ENCODE results near the gene SNAI3. TPM values are rescaled to one million over a fixed set of nuclear protein-coding genes. Genes with fewer than 3 reads are reported as not detected.

SNAI3 gene
- total RNA-seq, 2 donors from 2014 or later, result 0.77 to 2.1 TPM

DNA sequence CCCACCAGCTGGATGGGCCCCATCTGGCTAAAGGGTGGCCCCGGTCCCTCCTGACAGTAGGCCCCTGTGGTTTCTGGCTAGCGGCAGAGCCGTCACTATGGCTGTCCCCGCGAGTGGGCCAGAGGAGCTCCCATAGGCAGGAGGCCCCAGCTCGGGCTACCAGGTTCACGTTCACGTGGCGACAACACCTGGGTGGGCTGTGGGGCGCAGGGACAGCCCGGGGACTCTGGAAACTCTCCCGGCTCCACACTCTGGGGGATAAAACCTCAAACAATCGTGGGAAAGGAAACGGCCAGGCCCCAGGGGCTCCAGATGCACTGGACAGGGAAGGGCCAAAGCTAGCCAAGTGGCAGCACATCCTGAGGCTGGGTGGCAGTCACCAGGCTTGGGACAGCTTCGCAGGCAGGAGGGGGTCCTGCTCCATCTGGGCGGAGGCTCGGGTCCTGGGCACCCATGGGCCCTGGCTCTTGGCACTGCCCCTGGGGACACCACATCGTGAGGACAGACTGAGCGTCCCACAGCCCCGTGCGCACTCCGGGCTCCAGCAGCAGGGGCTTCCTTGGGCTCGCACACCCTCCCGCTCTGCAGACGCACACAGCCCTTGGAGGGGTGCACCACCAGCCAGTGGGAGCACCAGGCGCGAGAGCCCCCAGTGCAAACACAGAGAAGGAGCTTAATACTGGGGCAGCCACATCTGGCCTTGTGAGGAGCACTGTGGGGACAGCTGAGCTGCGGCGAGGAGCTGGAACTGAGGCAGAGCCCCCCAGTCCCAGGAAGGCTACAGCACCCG, 15.5 kb upstream of the SNAI3 start:
- H3K4me3 Mint-ChIP-seq, result no peak overlapping the region
- Histone ChIP-seq H3K9ac (ENCODE audit: extremely low read depth, low read length, poor library complexity, severe bottlenecking) (no peak overlapping the region), H3K4me3 (ENCODE audit: low read length) (no peak overlapping the region), H3K9me3 (ENCODE audit: control insufficient read depth, low read length) (no peaks in the 10 kb centered on the region), H3K36me3 (ENCODE audit: control insufficient read depth, insufficient read depth, low read length) (no peaks in the 10 kb centered on the region), H3K27ac (ENCODE audit: low read depth, low read length) (no peak overlapping the region), H3K4me1 (ENCODE audit: control insufficient read depth, insufficient read depth, low read length) (peaks cover 6% of the 10 kb centered on the region), H3K27me3 (ENCODE audit: control insufficient read depth, insufficient read depth, low read length, poor library complexity, severe bottlenecking) (no peaks in the 10 kb centered on the region)
- H3K27ac Mint-ChIP-seq, result no peak overlapping the region
- TF ChIP-seq, protein P1, sequence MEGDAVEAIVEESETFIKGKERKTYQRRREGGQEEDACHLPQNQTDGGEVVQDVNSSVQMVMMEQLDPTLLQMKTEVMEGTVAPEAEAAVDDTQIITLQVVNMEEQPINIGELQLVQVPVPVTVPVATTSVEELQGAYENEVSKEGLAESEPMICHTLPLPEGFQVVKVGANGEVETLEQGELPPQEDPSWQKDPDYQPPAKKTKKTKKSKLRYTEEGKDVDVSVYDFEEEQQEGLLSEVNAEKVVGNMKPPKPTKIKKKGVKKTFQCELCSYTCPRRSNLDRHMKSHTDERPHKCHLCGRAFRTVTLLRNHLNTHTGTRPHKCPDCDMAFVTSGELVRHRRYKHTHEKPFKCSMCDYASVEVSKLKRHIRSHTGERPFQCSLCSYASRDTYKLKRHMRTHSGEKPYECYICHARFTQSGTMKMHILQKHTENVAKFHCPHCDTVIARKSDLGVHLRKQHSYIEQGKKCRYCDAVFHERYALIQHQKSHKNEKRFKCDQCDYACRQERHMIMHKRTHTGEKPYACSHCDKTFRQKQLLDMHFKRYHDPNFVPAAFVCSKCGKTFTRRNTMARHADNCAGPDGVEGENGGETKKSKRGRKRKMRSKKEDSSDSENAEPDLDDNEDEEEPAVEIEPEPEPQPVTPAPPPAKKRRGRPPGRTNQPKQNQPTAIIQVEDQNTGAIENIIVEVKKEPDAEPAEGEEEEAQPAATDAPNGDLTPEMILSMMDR (conservative IDR thresholded peaks at IDR 0.05), result no peak
- WGBS, 2 experiments (ENCODE audit: insufficient coverage in 1 of 2, insufficient read length in 1 of 2), result 92 to 93% methylated on average over 15 to 30 of the region's 30 CpGs
- DNase-seq, result no peak
- H3K4me1 Mint-ChIP-seq, result peaks cover 5% of the 10 kb centered on the region
- no peaks in the 10 kb centered on the region for H3K9me3 Mint-ChIP-seq
- H3K36me3 Mint-ChIP-seq (ENCODE audit: low read depth), result peaks cover 9% of the 10 kb centered on the region
- H3K27me3 Mint-ChIP-seq (ENCODE audit: insufficient read depth), result no peaks in the 10 kb centered on the region

- Mint-ChIP-seq H3K36me3 (ENCODE audit: low read depth) (peaks cover 9% of the 10 kb centered on the region), H3K27me3 (ENCODE audit: insufficient read depth) (no peaks in the 10 kb centered on the region), H3K4me3 (no peak overlapping the region), H3K27ac (no peak overlapping the region), H3K4me1 (peaks cover 5% of the 10 kb centered on the region), H3K9me3 (no peaks in the 10 kb centered on the region)
- no peak for DNase-seq
- peaks cover 6% of the 10 kb centered on the region for H3K4me1 ChIP-seq (ENCODE audit: control insufficient read depth, insufficient read depth, low read length)
- H3K27me3 ChIP-seq (ENCODE audit: control insufficient read depth, insufficient read depth, low read length, poor library complexity, severe bottlenecking), result no peaks in the 10 kb centered on the region
- H3K36me3 ChIP-seq (ENCODE audit: control insufficient read depth, insufficient read depth, low read length), result no peaks in the 10 kb centered on the region
- H3K9me3 ChIP-seq (ENCODE audit: control insufficient read depth, low read length), result no peaks in the 10 kb centered on the region
- H3K27ac ChIP-seq (ENCODE audit: low read depth, low read length), result no peak overlapping the region
- H3K9ac ChIP-seq (ENCODE audit: extremely low read depth, low read length, poor library complexity, severe bottlenecking), result no peak overlapping the region
- 89 to 91% methylated on average over 27 to 42 of the region's 42 CpGs for WGBS, 2 experiments (ENCODE audit: insufficient coverage in 1 of 2, insufficient read length in 1 of 2)
- H3K4me3 ChIP-seq (ENCODE audit: low read length), result no peak overlapping the region
- TF ChIP-seq, protein P1 (conservative IDR thresholded peaks at IDR 0.05), result no peak
Measured at GRCh38 chr16:88700636-88701482, 14.6 kb upstream of the SNAI3 start.

DNA sequence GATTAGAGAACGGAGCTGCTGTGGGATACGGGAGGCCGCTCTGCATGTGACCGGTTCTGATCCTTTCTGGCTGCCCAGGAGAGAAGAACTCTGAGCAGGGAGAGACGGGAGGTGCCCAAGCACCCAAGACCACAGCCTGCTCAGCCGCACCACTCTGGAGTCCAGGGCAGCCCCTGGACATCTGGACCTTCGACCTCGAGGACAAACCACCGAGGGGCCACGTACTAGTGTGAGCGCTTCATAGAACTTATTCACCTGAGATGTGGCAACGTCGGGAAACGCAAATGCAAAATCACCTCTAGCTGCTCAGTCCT, 14.0 kb upstream of the SNAI3 start:
- Mint-ChIP-seq H3K27ac (no peak overlapping the region), H3K27me3 (ENCODE audit: insufficient read depth) (no peaks in the 10 kb centered on the region), H3K36me3 (ENCODE audit: low read depth) (peaks cover 9% of the 10 kb centered on the region), H3K4me3 (no peak overlapping the region), H3K4me1 (peaks cover 2% of the 10 kb centered on the region), H3K9me3 (no peaks in the 10 kb centered on the region)
- Histone ChIP-seq H3K4me1 (ENCODE audit: control insufficient read depth, insufficient read depth, low read length) (peaks cover 4% of the 10 kb centered on the region), H3K36me3 (ENCODE audit: control insufficient read depth, insufficient read depth, low read length) (no peaks in the 10 kb centered on the region), H3K9me3 (ENCODE audit: control insufficient read depth, low read length) (no peaks in the 10 kb centered on the region), H3K27ac (ENCODE audit: low read depth, low read length) (no peak overlapping the region), H3K4me3 (ENCODE audit: low read length) (no peak overlapping the region), H3K9ac (ENCODE audit: extremely low read depth, low read length, poor library complexity, severe bottlenecking) (no peak overlapping the region), H3K27me3 (ENCODE audit: control insufficient read depth, insufficient read depth, low read length, poor library complexity, severe bottlenecking) (no peaks in the 10 kb centered on the region)
- WGBS, 2 experiments (ENCODE audit: insufficient coverage in 1 of 2, insufficient read length in 1 of 2), result 92 to 95% methylated on average over 12 to 14 of the region's 14 CpGs
- no peak for DNase-seq
- TF ChIP-seq, protein P1 (conservative IDR thresholded peaks at IDR 0.05), result no peak
